HUDEP-2 (cell line): ENCODE measurements around the gene SH3BP5.

Source experiments
- DNase-seq, 76 experiments: peaks; one replicate each; lab custom pipeline; 2025; ENCODE audit not compliant: unreplicated experiment in 76 of 76; lab: John Stamatoyannopoulos, UW

The SH3BP5 gene

GRCh38 chr3:15347737-15348110 is 15.3 kb upstream of the SH3BP5 start:
- no peak for DNase-seq

GRCh38 chr3:15347063-15347736 is 14.8 kb upstream of the SH3BP5 start:
- no peak for DNase-seq

GRCh38 chr3:15346516-15346915 is 14.1 kb upstream of the SH3BP5 start:
- DNase-seq: no peak

- no peak for DNase-seq
Measured at GRCh38 chr3:15345608-15346137, 13.3 kb upstream of the SH3BP5 start.

GRCh38 chr3:15345066-15345607 is 12.8 kb upstream of the SH3BP5 start:
- DNase-seq: no peak

GRCh38 chr3:15342945-15343344 is 10.6 kb upstream of the SH3BP5 start:
- no peak for DNase-seq

GRCh38 chr3:15342246-15342645 is 9.9 kb upstream of the SH3BP5 start:
- DNase-seq: no peak

GRCh38 chr3:15341030-15341726 is 8.8 kb upstream of the SH3BP5 start:
- DNase-seq: no peak

GRCh38 chr3:15339786-15340215 is 7.4 kb upstream of the SH3BP5 start:
- no peak for DNase-seq

- no peak for DNase-seq
Measured at GRCh38 chr3:15339001-15339400, 6.6 kb upstream of the SH3BP5 start.

- DNase-seq: no peak
Measured at GRCh38 chr3:15337963-15338362, 5.6 kb upstream of the SH3BP5 start.

GRCh38 chr3:15336057-15336456 is 3.7 kb upstream of the SH3BP5 start:
- DNase-seq: no peak

- no peak for DNase-seq
Measured at GRCh38 chr3:15333956-15334263, 1.5 kb upstream of the SH3BP5 start.

GRCh38 chr3:15333099-15333955 is 941 bp upstream of the SH3BP5 start:
- no peak for DNase-seq

GRCh38 chr3:15331606-15332404 is 581 bp downstream of the SH3BP5 start:
- DNase-seq: peak in 1 of 76 experiments; percentile 19

- no peak for DNase-seq
Measured at GRCh38 chr3:15331072-15331605, 1.2 kb downstream of the SH3BP5 start.

- DNase-seq: no peak
Measured at GRCh38 chr3:15330031-15330596, 2.3 kb downstream of the SH3BP5 start.

GRCh38 chr3:15329046-15330005 is 3.1 kb downstream of the SH3BP5 start:
- no peak for DNase-seq

GRCh38 chr3:15327941-15328340 is 4.4 kb downstream of the SH3BP5 start:
- no peak for DNase-seq
